ENCODE data around the gene KIF2A. TPM values are rescaled to one million over a fixed set of nuclear protein-coding genes. Genes with fewer than 3 reads are reported as not detected.

Gene KIF2A
- total and polyA plus RNA-seq, 10 donors, result 4.3 to 66.7 (median 44.3) TPM

DNA sequence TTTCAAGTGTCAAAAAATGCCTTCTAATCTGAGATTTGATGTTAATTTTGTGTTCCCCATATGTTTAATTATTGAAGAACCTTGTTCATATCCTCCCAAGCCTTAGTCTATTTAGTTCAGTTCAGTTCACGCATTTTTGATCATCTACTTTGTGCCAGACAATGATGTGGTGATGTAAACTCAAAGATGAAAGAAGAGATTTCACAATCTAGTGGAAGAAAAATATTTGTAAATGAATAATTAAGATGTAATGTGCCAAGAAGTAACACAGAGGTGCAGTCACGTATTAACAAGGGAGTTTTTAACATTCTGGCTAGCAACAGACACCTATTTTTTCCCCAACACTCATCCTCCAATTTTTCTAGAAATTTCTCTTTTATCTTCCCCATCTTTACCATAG lies 22.1 kb upstream of the KIF2A start:
- Histone ChIP-seq H3K4me1 (no peaks in the 10 kb centered on the region), H3K9me3 (no peaks in the 10 kb centered on the region), H3K4me3 (no peak overlapping the region), H3K36me3 (no peaks in the 10 kb centered on the region), H3K27me3 (replicated peaks in 1 of 7) (no peaks in the 10 kb centered on the region), H3K27ac (no peak overlapping the region)
- TF ChIP-seq POLR2AphosphoS5 (IDR thresholded peaks at IDR 0.05) (no peak), POLR2A (IDR thresholded peaks at IDR 0.05) (no peak)
- TF ChIP-seq, protein P1, sequence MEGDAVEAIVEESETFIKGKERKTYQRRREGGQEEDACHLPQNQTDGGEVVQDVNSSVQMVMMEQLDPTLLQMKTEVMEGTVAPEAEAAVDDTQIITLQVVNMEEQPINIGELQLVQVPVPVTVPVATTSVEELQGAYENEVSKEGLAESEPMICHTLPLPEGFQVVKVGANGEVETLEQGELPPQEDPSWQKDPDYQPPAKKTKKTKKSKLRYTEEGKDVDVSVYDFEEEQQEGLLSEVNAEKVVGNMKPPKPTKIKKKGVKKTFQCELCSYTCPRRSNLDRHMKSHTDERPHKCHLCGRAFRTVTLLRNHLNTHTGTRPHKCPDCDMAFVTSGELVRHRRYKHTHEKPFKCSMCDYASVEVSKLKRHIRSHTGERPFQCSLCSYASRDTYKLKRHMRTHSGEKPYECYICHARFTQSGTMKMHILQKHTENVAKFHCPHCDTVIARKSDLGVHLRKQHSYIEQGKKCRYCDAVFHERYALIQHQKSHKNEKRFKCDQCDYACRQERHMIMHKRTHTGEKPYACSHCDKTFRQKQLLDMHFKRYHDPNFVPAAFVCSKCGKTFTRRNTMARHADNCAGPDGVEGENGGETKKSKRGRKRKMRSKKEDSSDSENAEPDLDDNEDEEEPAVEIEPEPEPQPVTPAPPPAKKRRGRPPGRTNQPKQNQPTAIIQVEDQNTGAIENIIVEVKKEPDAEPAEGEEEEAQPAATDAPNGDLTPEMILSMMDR (IDR thresholded peaks at IDR 0.05 in 8 of 11, conservative IDR thresholded peaks at IDR 0.05 in 3 of 11), result no peak
- 85 to 94% (median 89%) methylated on average over 2 of the region's 2 CpGs for WGBS, 5 donors
- DNase-seq, result no peak
- intact Hi-C loops (cut with DNase I; ENCODE audit: low total_unique reads), result no loop called here

DNA sequence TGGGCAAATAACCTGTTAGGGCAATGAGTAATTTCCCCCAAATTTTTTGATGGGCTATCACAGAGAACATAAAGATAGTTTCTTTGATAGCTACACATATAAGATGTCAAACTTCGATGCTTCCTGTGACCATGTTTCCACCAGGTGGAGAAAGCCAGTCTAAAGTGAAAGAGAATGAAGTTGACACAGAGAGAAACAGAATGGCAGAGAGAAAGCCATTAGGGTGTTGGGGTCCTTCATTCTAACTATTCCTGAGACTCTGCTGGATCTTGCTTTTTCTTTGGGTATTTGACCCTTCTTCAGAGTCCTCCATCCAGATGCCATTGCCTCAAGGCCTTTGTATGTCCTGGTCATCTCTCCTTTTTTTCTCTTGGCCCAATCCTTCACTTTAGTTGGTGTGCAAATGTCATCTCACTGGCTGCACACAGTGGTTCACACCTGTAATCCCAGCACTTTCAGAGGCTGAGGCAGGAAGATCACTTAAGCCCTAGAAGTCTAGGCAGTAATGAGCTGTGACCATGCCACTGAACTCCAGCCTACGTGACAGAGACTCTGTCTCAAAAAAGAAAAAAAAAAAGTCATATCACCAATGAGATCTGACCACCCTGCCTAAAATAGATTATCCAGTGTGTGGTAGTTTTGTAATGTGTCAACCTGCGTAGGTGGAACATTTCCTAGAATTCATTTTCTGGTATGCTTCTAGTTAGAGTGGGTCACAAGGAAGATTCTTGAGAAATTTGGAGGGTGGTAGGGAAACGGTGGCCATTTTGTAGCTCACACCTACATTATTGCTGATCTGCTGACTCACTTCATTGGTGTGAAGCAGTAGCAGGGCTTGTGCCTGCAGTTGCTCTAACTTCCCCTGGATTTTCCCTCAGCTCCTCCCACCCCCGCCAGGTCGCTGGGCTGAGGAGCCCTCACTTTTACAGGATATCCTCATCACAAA lies 20.8 kb upstream of the KIF2A start:
- TF ChIP-seq POLR2A (IDR thresholded peaks at IDR 0.05) (no peak), POLR2AphosphoS5 (IDR thresholded peaks at IDR 0.05) (no peak)
- TF ChIP-seq, protein P1 (IDR thresholded peaks at IDR 0.05 in 8 of 11, conservative IDR thresholded peaks at IDR 0.05 in 3 of 11), result no peak
- H3K36me3 ChIP-seq, result no peaks in the 10 kb centered on the region
- 67 to 80% (median 70%) methylated on average over 6 of the region's 6 CpGs for WGBS, 5 donors
- no peak overlapping the region for H3K27ac ChIP-seq
- H3K9me3 ChIP-seq, result no peaks in the 10 kb centered on the region
- no peak overlapping the region for H3K4me3 ChIP-seq
- intact Hi-C loops (cut with DNase I; ENCODE audit: low total_unique reads), result no loop called here
- H3K4me1 ChIP-seq, result no peaks in the 10 kb centered on the region
- H3K27me3 ChIP-seq (replicated peaks in 1 of 7), result no peaks in the 10 kb centered on the region
- no peak for DNase-seq

DNA sequence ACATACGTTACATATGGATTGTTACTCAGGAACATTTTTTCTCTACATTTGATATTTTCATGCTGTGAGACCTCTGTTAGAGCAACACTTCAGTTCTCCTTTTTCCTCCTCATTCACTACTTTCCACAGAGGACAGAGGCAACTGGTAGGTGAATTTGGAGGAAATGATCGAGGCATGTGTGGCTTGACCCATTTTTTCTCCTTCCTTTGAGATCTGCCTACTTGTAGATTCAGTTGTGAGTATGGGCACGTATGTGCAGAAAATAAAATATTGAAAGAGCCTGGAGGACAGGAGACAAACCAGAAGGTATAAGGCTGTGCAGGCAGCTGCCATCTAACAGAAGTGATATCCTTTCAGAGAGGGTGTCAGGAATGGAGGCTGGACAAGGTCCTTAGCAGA lies 19.2 kb upstream of the KIF2A start:
- Histone ChIP-seq H3K27ac (no peak overlapping the region), H3K36me3 (no peaks in the 10 kb centered on the region), H3K27me3 (replicated peaks in 1 of 7) (no peaks in the 10 kb centered on the region), H3K9me3 (no peaks in the 10 kb centered on the region), H3K4me1 (no peaks in the 10 kb centered on the region), H3K4me3 (no peak overlapping the region)
- no peak for DNase-seq
- WGBS, 5 donors, result 73 to 82% (median 76%) methylated on average over 3 of the region's 3 CpGs
- TF ChIP-seq, protein P1 (IDR thresholded peaks at IDR 0.05 in 8 of 11, conservative IDR thresholded peaks at IDR 0.05 in 3 of 11), result no peak
- TF ChIP-seq POLR2A (IDR thresholded peaks at IDR 0.05), result no peak
- TF ChIP-seq POLR2AphosphoS5 (IDR thresholded peaks at IDR 0.05), result no peak
- intact Hi-C loops (cut with DNase I; ENCODE audit: low total_unique reads), result no loop called here

DNA sequence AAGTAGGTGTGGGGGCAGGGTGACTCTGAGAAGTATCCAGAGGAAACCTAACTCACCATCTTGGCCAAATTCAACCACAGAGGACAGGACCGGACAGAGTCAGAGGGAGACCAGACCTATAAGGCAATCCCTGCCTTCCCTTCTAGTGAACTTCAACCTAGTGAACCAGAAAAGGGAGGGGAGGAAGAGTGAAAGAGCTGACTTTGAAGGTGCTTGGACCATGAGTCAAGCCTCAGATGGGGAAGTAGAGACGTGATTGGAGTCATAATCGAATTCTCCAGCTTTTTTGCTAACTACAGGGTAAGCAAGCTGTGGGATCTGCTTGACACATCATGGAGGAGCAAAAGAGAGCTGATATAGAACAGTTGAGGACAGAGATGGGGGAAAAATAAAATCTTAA lies 18.8 kb upstream of the KIF2A start:
- 65 to 91% (median 79%) methylated on average over 3 of the region's 3 CpGs for WGBS, 5 donors
- intact Hi-C loops (cut with DNase I; ENCODE audit: low total_unique reads), result no loop called here
- H3K36me3 ChIP-seq, result no peaks in the 10 kb centered on the region
- no peaks in the 10 kb centered on the region for H3K9me3 ChIP-seq
- TF ChIP-seq, protein P1 (IDR thresholded peaks at IDR 0.05 in 8 of 11, conservative IDR thresholded peaks at IDR 0.05 in 3 of 11), result no peak
- TF ChIP-seq POLR2AphosphoS5 (IDR thresholded peaks at IDR 0.05), result no peak
- TF ChIP-seq POLR2A (IDR thresholded peaks at IDR 0.05), result no peak
- no peaks in the 10 kb centered on the region for H3K27me3 ChIP-seq (replicated peaks in 1 of 7)
- H3K4me3 ChIP-seq, result no peak overlapping the region
- no peak for DNase-seq
- H3K4me1 ChIP-seq, result no peaks in the 10 kb centered on the region
- H3K27ac ChIP-seq, result no peak overlapping the region
